ENCODE data around the gene EDC3. TPM values are rescaled to one million over a fixed set of nuclear protein-coding genes. Genes with fewer than 3 reads are reported as not detected.

EDC3 gene
- total and polyA plus RNA-seq, 9 of the 15 experiments (the other 6 are each of a cell fraction or from before 2014, with no cell fraction given) = 11.7 to 63.9 (median 32.8) TPM

DNA sequence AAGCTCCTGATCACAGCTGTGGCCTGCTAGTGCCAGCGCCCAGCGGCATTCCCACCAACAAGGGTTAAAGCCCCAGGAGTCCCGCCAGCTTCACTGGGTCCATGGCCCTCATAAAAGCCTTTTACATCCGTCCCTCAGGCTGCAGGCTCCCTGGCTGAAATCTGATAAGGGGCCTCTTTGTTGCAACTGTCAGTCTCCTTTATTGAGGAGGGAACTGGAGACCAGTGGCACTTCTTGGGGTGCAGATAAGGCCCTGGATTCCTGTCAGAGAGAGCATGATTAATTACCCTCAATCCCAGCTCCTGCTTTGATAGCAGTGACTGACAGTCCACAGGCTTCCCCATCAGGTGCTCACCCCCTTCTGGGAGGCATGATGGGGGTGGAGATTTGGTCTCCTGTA is 111.0 kb downstream of the EDC3 start (continued):
- TF ChIP-seq FIP1L1 (IDR thresholded peaks at IDR 0.05; ENCODE audit: low read depth, low read length, poor library complexity, severe bottlenecking) (no peak), SPI1 (IDR thresholded peaks at IDR 0.05; ENCODE audit: borderline replicate concordance, low read depth, low read length) (0 out of 2 replicates have a peak, but pooled peaks have one; percentile 44), FOXP1 (CRISPR knock-in tag; IDR thresholded peaks at IDR 0.05) (no peak), DPF2 (IDR thresholded peaks at IDR 0.05) (peak; percentile 46; the same call in 1 of the 2 replicates), HDAC1 (IDR thresholded peaks at IDR 0.05) (peak in 1 of 2 experiments; percentile 86; a peak in 2 of 4 replicates), SLC30A9 (CRISPR knock-in tag; IDR thresholded peaks at IDR 0.05) (no peak), TAL1 (IDR thresholded peaks at IDR 0.05) (peak; percentile 49), ZNF766 (CRISPR knock-in tag; conservative IDR thresholded peaks at IDR 0.05) (0 out of 2 replicates have a peak, but pooled peaks have one; percentile 28), SOX6 (IDR thresholded peaks at IDR 0.05) (peak; percentile 92), MTA3 (IDR thresholded peaks at IDR 0.05; ENCODE audit: borderline replicate concordance) (peak; percentile 42; the same call in 1 of the 2 replicates), ZNF316 (IDR thresholded peaks at IDR 0.05) (no peak), CBFA2T2 (conservative IDR thresholded peaks at IDR 0.05) (peak; percentile 71), CBFA2T3 (IDR thresholded peaks at IDR 0.05) (peak; percentile 84)
- TF ChIP-seq, protein P1, sequence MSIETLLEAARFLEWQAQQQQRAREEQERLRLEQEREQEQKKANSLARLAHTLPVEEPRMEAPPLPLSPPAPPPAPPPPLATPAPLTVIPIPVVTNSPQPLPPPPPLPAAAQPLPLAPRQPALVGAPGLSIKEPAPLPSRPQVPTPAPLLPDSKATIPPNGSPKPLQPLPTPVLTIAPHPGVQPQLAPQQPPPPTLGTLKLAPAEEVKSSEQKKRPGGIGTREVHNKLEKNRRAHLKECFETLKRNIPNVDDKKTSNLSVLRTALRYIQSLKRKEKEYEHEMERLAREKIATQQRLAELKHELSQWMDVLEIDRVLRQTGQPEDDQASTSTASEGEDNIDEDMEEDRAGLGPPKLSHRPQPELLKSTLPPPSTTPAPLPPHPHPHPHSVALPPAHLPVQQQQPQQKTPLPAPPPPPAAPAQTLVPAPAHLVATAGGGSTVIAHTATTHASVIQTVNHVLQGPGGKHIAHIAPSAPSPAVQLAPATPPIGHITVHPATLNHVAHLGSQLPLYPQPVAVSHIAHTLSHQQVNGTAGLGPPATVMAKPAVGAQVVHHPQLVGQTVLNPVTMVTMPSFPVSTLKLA (conservative IDR thresholded peaks at IDR 0.05) = peak in 1 of 2 experiments; percentile 24; a peak in 1 of 4 replicates
- TF ChIP-seq, protein P2, sequence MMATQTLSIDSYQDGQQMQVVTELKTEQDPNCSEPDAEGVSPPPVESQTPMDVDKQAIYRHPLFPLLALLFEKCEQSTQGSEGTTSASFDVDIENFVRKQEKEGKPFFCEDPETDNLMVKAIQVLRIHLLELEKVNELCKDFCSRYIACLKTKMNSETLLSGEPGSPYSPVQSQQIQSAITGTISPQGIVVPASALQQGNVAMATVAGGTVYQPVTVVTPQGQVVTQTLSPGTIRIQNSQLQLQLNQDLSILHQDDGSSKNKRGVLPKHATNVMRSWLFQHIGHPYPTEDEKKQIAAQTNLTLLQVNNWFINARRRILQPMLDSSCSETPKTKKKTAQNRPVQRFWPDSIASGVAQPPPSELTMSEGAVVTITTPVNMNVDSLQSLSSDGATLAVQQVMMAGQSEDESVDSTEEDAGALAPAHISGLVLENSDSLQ (IDR thresholded peaks at IDR 0.05) = peak; percentile 98
- TF ChIP-seq, protein P3, sequence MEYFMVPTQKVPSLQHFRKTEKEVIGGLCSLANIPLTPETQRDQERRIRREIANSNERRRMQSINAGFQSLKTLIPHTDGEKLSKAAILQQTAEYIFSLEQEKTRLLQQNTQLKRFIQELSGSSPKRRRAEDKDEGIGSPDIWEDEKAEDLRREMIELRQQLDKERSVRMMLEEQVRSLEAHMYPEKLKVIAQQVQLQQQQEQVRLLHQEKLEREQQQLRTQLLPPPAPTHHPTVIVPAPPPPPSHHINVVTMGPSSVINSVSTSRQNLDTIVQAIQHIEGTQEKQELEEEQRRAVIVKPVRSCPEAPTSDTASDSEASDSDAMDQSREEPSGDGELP (CRISPR knock-in tag; IDR thresholded peaks at IDR 0.05; ENCODE audit: borderline replicate concordance) = peak; percentile 26; the same call in 1 of the 2 replicates
- TF ChIP-seq, protein P4, sequence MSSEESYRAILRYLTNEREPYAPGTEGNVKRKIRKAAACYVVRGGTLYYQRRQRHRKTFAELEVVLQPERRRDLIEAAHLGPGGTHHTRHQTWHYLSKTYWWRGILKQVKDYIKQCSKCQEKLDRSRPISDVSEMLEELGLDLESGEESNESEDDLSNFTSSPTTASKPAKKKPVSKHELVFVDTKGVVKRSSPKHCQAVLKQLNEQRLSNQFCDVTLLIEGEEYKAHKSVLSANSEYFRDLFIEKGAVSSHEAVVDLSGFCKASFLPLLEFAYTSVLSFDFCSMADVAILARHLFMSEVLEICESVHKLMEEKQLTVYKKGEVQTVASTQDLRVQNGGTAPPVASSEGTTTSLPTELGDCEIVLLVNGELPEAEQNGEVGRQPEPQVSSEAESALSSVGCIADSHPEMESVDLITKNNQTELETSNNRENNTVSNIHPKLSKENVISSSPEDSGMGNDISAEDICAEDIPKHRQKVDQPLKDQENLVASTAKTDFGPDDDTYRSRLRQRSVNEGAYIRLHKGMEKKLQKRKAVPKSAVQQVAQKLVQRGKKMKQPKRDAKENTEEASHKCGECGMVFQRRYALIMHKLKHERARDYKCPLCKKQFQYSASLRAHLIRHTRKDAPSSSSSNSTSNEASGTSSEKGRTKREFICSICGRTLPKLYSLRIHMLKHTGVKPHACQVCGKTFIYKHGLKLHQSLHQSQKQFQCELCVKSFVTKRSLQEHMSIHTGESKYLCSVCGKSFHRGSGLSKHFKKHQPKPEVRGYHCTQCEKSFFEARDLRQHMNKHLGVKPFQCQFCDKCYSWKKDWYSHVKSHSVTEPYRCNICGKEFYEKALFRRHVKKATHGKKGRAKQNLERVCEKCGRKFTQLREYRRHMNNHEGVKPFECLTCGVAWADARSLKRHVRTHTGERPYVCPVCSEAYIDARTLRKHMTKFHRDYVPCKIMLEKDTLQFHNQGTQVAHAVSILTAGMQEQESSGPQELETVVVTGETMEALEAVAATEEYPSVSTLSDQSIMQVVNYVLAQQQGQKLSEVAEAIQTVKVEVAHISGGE (CRISPR knock-in tag; IDR thresholded peaks at IDR 0.05) = peak in 1 of 3 experiments; percentile 57; a peak in 2 of 6 replicates
- TF ChIP-seq, protein P5, sequence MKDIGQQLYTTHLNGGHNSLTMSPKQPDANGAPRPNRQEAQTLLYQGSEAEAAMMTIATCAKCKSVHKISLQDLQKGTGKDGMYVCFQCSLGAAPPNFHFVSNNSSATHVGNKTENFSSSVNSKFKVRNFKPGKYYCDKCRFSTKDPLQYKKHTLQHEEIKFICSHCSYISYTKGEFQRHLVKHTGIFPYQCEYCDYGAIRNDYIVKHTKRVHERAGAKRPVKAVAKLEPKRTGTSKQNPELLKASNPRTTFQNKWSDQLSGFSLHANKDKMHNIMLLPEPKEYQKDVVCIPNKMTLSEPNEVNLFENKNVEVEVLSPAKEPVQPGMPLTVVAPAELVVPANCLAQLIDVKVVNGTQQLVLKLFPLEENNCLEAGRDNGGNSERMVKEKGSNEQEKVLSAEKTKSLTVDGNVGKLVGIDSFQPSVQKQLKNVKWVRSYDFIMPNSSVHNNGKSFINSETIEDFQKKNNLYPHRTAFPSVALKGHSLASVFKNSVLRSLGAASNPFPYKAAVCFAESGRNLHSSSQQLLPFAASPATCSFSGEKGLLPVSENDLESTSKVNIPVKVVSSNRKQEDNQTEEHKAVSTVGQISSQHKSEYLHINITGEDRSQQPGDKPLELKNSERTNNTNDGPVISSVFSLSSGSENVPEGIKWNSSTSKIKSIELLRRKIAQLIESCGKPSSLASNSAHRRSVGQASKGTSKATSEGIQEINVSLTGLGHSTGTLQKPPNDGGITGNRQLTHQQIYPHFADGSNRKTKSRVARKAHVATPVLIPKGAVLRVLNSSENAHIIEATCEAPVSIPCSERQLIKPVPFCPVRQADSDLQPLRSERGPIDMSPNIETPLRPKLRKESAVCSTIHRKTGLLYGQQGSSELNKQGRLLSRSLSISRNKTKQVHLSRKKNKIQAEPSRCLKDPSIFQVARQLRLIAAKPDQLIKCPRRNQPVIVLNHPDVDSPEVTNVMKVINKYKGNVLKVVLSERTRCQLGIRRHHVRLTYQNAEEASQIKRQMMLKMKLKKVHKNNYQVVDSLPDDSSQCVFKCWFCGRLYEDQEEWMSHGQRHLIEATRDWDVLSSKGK (CRISPR knock-in tag; IDR thresholded peaks at IDR 0.05) = no peak

Data from K562 (cell line).